SHP77 treated with DMSO at 0.1 percent for 48 hours (cell line): ENCODE data around the gene HLA-DMB.
"Not testable (repeated sequence)": the region's sequence is repeated elsewhere in the genome, so short reads cannot be mapped to it uniquely, and the experiment has no call there.

Experiments
- DNase-seq: peaks from one replicate; lab custom pipeline; 2025; lab: John Stamatoyannopoulos, UW

HLA-DMB gene

DNA sequence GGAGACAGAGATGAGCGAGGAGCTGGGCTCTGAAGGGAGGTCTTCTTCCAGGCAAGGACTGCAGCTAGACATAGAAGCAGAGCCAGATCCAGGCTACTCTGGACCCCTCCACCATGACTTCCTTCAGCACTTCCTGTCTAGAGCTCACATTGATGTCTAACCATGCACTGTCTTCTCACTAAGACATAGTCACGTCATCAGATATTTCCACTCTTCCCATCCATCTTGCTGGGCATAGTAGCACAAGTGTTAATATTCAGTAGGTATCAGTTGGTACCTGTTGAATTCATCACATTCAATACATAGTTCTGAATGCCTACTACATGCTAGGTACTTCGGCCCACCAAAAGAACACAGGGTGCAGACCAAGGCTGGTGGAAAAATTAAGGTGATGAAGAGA, 9.2 kb upstream of the HLA-DMB start:
- no peak for DNase-seq

DNA sequence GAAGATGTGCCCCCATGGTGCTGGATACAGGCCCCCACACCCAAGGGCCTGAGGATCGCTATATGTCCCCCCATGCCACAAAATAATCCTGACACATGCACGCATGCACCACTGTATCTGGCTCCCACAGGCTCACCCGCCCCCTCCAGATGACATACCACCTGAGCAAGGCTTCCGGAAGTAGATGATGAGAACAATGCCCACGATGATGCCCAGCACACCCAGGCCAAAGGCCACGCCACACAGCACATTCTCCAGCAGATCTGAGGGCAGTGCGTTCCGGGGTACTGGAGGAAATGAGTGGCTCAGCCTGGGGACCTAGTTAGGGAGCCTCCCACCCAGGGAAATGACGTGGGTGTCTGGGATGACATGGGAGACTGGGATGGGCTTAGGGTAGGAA, 8.3 kb upstream of the HLA-DMB start:
- no peak for DNase-seq

DNA sequence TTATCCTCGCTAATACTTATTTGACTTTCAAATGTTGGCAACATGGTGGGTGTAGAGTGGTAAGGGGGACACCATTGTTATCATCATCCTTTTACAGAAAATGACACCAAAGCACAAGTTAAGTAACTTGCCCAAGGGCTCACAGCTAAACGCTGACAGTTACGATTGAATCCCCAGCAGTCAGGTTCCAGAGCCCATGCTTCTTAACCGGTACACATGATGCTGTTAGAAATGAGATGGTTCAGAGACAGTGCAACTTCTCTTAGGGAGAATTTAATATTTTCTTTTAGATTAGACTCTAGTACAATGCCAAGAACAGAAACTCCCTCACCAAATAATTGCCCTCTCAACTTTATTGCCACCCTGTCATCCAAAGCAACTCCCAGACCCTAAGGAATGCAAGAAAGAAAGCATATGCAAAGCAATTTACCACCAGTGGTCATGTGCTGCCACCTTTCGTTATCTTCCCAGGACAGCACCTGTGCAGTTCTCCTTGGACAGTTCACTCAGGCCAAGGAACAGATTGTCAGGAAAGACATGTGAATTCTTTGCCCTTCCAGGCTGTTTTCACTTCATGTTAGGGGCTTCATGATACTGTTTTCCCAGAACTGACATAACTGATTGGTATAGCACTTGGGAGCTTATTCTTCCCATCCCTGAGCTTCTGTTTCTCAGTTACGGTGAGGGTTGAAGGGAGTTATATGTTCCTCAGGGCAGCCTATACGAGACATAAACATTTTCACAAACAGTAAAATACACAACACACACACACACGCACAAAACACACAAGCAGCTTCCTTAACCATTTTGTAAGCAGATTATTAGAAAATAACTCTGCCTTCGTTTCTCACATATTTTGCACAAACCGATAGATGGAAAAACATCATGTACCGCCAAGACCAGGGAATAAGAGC, 7.0 kb upstream of the HLA-DMB start:
- no peak for DNase-seq

DNA sequence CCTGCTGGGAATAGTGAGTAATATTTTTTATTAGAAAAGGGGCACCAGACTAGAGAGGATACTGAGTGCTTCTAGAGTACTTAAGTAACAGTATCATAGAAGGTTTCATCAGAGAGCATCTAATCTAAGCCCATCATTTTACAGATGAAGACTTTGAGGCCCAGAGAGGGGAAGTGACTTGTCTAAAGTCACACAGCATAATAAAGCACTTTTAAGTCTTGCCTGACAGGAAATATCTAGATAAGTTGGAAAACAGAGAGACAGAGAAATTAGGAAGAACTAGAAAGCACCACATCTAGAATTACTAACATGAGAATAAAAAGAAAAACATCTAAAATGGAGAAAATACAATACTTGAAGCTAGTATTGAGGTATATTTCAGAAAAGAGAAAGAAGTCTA, 6.1 kb upstream of the HLA-DMB start:
- no peak for DNase-seq

DNA sequence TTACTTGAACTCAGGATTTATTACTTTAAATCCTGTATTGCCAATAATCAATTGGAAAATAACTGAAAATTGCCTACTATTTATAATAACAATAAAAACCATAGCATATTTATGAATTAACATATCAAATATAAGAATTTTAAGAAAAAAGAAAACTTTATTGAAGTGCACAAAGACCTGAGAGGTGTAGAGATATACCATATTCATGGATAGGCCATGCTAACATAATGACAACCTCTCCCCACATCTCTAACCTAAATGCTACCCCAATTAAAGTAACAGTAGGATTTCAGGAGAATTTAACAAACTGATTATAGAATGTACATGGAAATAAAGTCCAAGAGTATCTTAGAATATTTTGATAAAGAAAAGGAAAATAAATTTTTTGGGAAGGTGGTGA, 5.1 kb upstream of the HLA-DMB start:
- DNase-seq: no peak

DNA sequence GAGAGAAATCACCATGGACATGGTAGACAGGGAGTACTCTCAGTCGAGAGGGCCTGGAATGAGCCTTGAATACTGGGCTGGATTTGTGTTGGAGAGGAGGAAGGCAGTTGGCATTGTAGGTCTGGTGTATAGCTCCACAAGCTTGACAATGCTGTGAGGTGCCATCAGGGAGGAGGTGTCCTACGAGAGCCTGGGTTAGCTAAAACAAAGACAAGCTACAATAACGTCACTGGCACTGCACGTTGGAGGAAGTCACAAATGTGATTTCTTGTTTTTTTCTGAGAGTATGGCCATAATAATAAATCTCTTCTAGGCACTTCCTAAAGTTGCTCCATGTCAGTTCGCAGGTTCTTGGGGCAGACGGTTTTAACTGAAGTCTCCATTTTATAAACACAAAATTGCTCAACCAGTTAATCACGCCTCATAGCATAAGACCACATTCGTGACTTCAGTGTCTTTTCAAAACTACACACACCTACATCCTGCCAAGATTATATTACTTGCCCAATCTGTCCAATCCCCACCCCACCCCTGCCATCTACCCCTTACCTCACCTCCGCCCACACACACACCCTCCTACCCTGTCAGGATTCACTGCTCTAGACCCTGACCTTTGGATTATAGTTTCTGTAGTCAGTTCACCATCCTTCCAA, 4.4 kb upstream of the HLA-DMB start:
- no peak for DNase-seq

DNA sequence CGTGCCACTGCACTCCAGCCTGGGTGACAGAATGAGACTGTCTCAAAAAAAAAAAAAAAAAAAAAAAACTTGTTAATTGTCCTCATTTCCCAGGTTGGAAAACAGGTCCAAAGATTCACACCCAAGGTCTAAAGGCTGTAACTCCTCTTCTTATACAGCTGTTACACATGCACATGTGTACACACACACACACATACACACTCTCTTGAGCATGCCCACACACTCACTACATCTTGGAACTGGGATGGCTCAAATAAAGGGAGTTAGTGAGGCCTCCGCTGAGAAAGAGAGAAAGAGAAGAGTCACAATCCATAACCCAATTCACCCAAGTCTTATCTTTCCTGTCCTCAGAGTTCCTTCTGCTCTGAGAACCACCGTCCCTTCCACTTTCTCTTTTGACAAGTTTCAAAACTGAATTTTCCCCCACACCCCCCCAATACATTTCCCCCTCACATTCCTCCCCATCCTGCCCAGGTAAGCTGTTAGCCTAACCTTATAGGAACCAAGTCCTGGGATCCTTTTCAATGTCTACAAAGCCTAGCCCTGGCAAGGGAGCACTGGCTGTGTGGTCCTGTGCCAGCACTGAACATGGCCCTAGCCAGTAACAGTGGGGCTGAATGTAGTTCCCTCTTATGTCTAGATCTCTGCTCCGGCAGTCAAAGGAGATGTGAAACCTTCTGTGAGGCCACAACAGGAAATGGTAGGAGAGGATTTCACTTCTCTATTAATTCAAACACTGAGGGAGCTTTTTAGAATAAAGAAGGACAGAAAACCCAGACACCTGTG, 3.2 kb upstream of the HLA-DMB start:
- no peak for DNase-seq

DNA sequence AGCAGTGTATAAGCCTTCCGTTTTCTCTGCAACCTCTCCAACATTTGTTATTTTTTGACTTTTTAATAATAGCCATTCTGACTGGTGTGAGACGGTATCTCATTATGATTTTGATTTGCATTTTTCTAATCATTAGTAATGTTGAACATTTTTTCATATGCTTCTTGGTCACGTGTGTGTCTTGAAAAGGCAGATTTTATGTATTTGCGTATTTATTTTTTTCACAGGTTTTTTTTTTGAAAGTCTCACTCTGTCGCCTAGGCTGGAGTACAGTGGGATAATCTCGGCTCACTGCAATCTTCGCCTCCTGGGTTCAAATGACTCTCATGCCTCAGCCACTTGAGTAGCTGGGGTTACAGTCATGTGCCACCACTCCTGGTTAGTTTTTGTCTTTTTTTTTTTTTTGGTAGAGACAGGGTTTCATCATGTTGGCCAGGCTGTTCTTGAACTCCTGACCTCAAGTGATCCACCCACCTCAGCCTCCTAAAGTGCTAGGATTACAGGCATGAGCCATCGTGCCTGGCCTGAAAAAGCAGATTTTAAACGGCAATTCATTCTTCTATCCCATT, 1.8 kb upstream of the HLA-DMB start:
- DNase-seq: not testable (repeated sequence)

DNA sequence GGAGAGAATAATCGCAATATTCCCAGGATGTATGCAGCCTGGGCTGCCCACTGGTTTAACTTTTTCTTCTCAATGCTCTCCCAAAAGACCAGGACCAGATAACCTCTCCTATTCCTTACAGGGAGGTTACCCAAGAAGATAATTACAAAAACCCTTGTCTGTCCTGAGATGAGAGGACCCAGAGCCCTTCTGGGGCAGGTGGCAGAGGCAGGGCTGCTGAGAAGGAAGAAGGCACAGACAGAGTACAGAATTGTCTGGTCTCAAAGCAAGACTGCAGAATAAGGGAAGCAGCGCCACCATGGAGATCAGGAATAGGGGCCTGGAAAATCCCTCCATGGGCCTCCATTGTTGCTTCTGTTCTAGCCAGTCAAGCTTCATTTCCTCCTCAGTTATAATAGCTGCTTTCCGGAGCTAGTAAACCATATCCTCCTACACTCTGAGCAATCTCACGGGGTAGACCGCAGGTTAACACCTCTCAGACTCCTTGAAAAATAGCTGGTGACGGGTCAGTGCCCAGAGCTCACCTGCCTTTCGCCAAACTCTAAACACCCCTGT, 463 bp upstream of the HLA-DMB start:
- DNase-seq: no peak

DNA sequence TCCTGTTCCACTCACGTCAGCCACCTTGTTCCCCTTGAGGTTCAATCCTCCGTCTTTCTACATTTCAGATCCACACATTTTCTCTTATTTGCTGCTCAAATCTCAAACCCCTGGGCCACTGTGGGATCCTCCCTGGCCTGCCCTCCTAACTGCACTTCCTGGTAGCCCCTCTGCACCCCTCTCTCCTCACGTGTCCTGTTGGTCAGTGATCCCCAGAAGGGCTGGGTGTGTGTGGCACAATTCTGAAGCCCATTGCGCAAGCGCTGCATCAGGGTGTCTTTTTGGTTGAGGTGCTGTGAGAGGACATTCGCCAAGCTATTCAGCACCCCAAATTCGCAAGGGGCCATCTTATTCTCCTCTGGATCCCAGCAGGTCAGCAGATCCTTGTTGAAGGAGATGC, 2.3 kb downstream of the HLA-DMB start:
- DNase-seq: no peak

DNA sequence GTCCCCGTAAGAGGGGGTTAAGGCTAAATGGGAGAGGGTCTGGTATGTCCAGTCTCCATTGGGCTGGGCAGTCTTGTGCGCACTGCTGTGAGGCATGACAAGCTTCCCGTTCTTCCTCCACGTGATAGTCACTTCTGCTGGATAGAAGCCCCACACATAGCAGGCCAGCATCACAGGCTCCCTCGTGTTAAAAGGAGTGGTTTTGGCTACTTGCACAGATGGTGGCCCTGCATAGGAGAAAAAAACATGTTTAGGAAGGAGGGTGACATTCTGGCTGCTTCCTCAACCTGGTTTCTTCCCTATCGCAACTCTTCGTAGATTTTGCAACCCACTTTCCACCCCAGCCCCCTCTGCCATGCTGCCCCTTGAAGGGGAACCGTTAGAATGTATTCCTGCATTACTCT, 3.6 kb downstream of the HLA-DMB start:
- no peak for DNase-seq

DNA sequence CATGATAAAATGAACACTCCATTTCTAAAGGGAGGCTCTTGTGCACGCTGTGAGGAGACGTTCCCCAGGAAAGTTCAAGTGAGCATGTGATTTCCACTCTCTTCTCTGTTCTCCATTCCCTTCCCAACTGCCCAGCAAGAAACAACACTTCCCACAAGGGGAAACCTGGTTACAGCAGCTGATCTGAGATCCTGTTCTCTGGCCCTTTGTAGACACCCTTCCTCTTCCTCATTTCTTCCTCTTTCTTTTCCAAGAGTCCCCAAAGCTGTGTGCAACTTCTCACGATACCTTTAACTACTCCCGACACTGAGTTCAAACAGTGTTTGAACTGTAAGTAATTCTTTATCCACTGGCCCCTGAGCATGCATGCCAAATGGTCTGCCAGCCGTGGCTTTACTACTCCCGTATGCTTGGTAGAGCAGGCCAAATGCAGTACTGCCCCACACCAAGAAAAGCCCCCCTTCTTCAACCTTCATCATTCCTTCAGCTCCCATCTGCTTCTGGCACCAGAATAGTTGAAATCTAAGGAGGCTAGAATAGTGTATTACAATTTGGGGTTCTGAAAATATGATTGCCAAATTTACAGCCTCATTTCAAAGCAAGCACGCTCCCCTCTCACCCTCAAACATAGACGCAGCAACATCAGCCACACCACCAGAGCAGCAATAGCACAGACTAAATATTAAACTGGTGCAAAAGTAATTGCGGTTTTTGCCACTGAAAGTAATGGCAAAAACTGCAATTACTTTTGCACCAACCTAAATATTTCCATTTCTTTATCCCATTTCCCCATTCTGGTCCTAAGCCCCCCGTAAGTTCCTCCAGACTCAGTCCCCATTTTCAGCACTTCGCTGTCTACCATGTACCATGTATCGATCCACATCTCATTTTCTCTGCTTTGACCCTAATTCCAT, 4.3 kb downstream of the HLA-DMB start:
- DNase-seq: no peak

DNA sequence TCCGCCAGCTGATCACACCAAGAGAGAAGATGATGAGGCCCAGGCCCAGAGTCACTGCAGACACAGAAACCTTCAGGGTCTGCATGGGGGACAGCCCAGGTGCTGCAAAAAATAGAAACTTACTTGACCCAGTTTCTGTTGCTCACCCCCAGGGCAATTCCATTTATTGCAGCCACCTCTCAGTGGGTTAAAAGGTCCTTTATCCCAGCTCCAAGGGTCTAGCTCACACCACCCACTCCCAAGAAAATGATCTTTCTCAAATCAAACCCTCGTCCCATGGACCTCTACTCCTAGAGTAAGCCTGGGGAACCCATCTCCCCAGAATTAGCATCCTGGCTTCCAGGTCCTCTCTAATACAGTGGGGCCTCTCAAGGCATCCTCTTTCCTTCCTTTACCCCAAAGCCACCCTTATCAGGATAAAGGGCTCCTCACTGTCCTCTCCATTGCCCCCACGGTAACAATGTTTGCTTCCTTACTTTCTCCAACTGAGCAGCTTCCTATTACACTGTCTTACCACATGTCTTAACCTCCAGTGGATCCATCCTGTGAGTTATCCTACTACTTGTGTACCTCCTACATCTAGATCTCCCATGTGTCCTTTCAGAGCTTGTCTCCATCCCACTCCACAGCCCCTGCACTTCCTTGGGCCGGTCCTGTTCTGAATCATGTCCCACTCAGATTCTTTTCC, 5.1 kb downstream of the HLA-DMB start:
- no peak for DNase-seq

DNA sequence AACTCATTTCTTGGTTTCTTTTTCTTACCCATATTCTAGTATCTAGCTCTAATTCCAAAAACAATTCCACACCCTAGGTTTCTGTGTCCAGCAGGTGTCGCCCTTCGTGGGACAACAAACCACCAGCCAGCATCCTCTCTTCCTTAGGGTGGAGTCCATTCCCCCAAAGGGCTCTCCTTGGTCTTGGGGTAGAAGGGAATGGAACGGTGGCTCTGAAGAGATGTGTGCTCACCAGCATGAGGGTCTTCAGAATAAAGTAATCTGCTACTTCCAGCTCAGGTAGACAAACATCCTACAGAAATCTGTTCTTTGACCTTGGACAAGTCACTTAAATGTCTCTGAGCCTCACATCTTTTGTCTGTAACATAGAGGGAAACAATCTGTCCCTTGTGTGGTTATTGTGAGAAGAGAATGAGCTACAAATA, 7.2 kb downstream of the HLA-DMB start:
- no peak for DNase-seq

DNA sequence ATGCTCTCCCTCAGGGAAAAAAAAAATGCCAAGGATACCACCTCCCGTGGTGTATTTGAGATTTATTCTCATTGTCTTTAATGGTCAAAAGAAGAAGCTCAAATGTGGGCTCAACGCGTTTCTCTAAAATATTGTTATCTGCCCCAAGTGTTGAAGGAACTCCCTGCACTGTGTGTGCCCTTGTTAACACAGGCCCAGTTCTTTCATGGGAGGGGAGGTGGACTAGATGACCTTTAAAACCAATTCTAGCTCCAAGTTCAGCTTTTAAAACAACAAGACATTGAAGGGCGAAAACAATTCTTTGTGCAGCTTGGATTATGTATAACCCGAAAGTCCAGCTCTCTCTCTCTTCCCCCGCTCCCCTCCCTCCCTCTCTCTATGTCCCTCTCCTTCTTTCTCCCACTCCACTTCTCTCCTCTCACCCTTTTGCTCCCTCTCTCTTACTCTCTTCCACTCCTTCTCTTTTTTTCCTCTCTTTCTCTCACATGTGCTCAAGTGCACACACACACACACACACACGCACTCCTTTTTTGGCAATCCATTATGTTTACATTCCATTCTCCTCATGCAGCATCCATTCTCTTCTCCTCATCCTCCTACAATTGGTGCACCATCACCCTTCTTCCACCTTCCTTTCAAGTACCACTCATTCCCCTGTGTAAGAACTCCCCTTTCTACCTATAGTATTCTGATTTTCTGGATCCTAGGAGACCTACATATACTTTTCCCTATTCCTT, 8.5 kb downstream of the HLA-DMB start:
- DNase-seq: no peak

DNA sequence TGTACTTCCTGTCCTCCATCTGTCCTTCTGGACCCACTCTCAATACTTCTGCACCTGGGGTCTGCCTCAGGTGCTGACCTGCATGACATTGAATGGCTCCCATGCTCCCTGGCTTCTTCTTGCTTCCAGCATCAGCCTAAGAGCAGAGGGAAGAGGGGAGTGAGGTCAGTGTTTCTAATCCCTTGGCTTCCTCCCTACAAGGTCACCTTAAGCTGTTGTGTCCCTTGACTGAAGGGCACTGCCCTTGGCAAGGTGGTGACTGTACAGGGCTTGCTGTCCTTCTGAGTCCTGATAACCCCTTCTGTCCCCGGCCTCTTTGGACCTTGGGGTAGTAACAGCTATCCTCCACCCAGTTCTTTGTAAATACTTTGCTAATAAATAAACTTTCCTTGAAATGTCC, 9.6 kb downstream of the HLA-DMB start:
- DNase-seq: no peak

DNA sequence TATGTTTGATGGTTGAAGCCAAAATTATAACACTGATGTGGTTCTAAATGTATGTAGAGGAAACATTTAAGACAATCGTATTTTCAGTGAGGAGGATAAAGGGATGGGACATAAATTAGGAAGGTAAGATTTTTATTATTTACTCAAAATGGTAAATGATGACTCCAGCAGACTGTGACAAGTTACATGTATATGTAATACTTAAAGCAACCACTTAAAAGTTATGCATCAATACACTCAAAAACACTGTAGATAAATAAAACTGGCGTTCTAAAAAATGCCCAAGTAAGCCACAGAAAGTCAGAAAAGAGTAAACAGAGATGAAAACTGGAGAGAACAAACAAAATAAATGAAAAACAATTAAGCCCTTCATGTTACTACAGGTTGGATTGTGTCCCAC, 18.7 kb downstream of the HLA-DMB start:
- no peak for DNase-seq

DNA sequence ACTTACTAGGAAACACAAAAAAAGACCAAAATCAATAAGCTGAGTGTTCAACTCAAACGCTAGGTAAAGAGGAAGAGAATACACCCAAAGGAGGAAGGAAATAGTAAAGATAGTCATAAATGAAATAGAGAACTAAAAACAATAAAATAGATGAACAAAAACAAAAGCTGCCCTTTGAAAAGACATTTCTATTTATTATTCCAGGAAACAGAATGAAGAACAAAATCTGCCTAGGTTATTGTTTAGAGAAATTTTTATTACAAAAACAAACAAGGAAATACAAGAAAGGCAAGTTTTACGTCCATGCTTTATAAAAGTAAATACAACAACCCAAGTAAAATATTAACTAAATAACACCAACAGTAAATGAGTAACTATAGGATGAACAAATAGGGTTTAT, 20.1 kb downstream of the HLA-DMB start:
- DNase-seq: no peak

DNA sequence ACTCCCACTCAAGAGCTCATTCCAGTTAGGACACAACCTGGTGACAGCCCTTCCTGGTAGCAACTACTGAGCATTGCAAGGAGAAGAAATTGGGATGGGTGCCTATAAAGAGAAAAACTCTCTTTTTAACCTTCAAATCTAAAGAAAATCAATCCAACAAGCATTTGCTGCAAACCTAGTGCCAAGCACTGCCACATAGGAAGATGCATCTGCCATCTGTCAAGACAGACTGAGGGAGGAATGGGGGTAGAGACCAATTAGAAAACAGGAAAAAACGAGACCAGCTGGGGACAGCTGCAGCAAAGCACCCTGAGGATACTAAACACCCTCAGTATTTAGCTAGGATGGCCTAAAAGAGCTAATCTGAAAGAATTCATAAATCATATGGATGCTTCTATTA, 27.9 kb downstream of the HLA-DMB start:
- no peak for DNase-seq

DNA sequence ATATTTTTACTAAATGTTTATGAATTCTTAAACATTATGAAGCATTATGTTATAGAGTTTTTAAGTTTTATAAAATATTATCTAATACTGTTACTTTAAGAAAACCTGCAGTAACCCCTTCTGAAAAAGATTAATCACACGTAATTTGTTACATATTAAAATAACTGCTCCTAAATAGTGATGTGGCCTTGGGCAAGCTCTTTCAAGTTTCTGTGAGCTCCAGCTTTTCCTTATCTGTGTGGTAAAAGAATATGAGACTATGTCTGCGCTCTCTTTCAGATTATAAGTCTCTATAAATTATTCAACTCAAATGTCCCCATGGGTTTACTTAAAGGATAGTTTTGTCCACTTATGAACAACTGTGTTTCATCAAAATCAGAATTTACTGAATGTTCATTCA, 31.9 kb downstream of the HLA-DMB start:
- no peak for DNase-seq
